ENCODE results near the gene SFXN3.

The SFXN3 gene, protein sequence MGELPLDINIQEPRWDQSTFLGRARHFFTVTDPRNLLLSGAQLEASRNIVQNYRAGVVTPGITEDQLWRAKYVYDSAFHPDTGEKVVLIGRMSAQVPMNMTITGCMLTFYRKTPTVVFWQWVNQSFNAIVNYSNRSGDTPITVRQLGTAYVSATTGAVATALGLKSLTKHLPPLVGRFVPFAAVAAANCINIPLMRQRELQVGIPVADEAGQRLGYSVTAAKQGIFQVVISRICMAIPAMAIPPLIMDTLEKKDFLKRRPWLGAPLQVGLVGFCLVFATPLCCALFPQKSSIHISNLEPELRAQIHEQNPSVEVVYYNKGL

DNA sequence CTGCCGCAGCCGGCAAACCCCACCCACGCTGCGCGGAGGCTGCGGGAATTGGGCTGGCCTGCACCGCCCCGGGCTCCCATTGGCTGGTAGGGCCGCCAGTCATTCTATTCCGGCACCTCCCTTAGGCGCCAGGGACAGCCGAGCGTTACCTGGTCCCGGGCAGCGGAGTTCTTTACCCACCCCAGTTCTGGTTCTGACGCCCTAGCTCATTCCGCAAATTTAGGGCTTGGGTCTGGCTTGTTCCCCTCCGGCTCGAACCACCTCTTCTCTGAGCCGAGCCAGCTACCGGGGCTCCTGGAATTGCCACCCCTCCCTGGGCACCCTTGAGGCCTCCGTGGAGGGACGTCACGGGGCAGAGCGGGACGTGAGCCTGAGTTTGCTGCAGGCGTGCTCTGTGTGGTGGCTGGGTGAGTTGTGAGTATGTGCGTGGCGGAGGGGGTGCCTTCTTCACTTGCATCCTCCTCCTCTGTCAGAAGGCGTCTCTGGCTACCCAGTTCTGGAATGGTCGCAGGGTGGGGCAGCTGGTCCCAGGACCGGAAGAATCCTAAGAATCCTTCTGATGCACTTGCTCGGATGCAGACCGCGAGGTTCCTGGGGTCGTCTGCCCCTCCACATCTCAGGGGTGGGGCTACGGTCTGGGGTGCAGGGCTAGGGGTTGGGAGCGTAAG, at the start of gene SFXN3, which contains the start of gene PDZD7:
Gene SFXN3, plus strand, starts transcription at position 107 of the 668 bp plus-strand sequence. CDS start 3,461 bp downstream, outside the sequence.
Gene PDZD7, minus strand, starts transcription at position 2 of the 668 bp plus-strand sequence. CDS start 910 bp downstream, outside the sequence.
- peak; percentile 96 for DNase-seq

DNA sequence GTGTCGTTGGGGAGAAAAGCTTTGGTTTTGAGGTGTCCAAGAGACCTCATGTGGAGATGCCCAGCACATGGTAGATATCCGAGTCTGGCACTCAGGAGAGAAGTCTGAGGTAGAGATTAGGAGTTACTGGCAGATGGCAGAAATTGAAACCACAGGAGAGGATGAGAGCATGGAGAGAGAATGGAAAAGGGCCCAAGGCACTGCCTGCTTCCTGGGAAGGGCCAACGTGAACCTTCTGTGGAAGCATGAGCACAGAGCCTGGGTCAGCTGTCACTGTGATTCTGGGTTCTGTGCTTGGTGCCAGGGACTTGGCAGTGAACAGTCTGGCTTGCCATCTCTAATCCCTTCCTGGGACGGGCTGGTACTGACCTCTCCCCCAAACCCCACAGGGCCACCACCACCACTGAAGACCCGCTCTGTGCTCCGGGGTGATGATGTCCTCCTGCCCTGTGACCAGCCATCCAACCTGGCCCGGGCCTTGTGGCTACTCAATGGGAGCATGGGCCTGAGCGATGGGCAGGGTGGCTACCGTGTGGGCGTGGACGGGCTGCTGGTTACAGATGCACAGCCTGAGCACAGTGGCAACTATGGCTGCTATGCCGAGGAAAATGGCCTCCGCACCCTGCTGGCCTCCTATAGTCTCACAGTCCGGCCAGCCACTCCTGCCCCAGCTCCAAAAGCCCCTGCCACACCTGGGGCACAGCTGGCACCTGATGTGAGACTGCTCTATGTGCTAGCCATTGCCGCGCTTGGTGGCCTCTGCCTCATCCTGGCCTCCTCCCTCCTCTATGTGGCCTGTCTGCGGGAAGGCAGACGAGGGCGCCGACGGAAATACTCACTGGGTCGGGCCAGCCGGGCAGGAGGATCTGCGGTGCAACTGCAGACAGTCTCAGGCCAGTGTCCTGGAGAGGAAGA, 47.9 kb upstream of the SFXN3 start:
- DNase-seq = no peak

DNA sequence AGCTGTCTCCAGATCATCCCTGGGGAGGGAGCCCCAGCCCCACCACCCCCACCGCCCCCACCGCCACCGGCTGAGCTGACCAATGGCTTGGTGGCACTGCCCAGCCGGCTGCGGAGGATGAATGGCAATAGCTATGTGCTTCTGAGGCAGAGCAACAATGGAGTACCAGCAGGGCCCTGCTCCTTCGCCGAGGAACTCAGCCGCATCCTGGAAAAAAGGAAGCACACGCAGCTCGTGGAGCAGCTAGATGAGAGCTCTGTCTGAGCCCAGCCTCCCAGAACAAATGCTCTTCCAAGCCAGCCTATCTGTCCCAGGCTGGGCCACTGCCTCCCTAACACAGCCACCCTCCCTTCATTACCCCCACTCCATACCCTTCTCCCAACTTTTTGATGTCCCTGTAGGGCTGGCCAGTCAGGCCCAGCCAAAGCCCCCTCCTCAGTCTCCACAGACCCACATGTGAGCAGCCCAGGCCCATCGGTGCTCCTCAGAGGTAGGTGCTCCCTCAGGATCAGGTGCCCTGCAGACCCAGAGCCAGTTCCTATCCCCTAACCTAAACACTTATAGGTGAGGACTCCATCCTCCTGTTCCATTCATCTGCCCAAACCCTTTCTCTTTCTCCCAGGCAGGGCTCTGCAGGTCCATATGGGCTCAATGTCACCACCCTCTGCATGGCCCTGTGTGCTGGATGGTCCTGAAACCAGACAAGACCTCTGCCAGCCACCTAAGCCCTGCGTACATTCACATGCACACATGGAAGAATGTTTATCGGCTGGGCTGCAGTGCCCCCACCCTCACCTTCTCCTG, 47.0 kb upstream of the SFXN3 start:
- DNase-seq = no peak

DNA sequence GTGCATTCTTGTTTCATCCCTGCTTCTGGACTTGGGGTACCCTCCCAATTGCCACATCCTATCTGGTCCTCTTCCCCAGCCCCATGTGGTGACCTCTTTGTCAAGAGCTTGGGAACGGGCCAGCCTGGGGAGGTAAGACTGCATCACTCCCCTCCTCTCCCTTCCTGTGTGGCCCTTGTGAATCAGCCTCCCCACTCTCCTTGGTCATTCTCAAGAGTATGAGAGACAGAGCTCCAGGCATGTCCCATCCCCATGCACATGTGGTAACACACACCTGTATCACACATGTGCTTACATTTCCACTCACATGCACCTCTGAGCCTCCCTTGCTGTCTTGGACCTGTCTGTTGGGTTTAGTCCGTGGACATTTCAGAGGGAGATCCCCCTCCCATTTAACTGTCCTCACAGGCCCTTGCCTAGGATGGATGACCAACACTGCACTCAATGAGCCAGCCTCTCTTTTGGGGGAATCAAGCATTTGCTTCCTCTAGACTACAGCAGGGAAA, 46.3 kb upstream of the SFXN3 start:
- no peak for DNase-seq

DNA sequence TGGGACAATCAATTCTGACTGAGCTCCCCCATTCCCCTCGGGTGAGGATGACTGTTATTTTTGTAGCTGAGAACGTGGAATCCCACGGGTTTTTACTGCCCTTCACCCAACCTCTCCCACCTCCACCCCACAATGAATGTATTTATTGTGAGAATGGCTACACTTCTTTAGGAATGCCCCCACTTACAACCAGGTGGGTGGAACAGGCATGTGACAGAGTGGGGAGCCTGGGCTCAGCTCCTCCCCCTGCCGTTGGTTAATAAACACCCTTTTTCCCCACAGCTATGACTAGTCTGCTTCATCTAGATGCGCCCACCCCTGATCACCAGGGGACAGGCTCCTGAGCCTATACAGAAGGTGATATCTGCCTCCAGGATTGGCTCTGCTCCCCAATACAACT, 45.7 kb upstream of the SFXN3 start:
- DNase-seq = no peak

DNA sequence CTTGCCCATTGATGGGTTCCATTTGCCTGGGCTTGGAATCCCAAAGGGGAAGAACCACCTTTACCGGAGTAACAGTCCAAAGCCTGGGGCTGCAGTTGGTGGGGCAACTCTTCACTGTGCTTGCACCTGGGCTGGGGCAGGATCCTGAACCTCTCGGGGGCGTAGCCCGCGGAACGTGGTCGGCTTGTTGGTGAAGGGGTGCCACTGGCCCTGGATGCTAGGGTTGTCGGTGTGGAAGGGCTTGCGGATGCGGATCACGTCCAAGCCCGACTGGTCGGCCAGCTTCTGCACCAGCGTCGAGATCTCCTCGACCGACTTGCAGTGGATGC, 44.4 kb upstream of the SFXN3 start:
- DNase-seq = no peak

DNA sequence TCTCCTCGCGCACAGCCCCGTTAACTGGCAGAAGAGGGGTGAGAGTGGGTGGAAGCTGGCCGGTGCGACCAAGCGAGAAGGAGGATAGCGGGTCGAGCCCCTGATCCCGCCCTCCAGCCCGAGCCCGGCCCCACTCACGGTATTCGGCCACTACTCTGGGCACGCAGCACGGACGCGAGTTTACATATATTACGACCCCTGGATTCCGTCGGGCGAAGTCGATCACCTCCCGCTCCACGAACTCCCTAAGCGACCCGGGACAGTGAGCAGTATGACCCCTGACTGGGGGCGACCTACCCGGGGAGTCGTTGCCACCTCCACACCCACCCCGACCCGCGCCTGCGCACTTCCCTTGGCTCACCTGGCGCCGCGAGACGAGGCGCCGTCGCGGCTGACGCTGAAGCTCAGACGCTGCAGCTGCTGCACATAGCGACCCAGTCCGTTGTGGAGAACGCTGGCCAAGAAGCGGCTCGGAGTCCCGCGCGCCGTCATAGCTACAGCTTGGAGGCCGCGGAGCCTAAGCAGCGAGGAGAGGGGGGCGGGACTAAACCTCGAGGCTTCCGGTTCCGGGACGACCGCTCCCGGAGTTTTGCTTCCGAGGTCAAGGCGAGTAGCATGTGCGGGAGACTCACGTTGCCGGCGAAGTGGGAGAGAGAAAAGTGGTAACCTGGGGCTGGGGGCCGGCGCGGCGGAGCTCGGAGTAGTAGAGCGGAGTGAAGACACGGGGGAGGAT, 43.9 kb upstream of the SFXN3 start, which contains the start of the genes MRPL43 and TWNK:
Gene MRPL43, minus strand, starts transcription at position 546 of the 733 bp plus-strand sequence. Its CDS starts 54 bp downstream, at position 492.
Gene TWNK, plus strand, starts transcription at position 592 of the 733 bp plus-strand sequence. CDS start 668 bp downstream, outside the sequence.
- peak; percentile 84 for DNase-seq

DNA sequence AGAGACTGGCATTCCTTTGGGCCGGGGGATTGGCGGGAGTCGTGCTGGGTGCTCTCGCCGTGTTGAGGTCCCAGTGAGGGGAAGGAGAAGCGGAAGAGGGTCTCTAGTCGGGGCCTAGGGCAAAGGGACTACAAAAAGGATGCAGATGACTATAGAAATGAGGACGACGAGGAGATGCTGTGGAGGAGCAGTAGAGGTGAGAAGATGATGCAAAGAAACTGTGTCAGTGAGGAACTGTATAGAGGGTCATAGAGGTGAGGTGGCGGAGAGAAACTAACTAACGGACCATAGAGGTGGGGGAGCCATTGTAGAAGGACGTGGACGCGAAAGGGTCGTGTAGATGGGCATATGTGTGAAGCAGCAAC, 43.4 kb upstream of the SFXN3 start:
- DNase-seq = no peak

DNA sequence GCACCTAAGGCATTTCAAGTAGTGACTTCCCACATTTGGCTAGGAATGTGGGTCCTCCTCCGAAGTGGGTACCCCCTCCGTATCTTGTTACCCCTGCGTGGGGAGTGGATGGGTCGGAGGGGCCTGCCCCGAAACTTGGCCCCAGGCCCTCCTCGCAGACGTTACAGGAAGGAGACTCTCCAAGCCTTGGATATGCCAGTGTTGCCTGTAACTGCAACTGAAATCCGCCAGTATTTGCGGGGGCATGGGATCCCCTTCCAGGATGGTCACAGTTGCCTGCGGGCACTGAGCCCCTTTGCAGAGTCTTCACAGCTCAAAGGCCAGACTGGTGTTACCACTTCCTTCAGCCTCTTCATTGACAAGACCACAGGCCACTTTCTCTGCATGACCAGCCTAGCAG, 42.9 kb upstream of the SFXN3 start:
- DNase-seq = no peak

DNA sequence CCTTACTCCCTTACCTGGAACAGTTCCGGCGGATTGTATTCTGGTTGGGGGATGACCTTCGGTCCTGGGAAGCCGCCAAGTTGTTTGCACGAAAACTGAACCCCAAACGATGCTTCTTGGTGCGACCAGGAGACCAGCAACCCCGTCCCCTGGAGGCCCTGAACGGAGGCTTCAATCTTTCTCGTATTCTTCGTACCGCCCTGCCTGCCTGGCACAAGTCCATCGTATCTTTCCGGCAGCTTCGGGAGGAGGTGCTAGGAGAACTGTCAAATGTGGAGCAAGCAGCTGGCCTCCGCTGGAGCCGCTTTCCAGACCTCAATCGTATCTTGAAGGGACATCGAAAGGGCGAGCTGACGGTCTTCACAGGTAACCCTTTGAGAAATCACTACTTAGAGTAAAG, 41.9 kb upstream of the SFXN3 start:
- DNase-seq = no peak

DNA sequence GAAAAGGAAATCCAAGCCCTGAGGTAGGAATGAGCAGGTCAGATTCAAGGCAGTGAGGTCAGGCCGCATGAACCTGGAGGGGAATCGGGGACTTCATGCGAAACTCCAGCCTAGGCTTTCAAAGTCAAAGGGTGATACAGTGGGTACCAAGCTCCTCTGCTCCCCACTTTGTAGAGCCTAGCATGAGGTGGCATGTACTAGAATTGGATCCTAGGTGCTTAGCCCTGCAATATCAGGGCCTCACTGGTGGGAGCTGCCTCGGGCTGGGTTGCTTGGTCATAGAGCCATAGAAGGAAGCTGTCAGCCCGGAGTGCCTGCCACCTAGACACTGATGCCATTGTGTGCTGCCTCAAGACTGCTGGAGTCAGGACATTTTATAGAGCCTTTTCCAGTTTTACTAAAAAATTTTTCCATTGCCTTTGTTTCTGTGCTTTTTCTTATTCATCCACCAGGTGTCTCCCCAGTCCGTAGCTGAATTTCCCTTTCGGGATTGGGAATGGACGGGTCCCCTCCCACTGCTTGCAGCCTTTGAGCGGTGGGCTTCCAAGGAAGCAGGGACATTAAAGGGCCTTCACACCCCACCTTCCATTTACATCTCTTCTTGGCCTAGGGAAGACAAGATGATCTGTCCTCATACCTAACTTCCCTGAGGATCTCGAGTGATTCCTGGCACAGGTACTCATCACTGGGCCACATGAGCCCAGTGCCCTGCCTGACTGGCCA, 36.9 kb upstream of the SFXN3 start:
- DNase-seq = no peak

DNA sequence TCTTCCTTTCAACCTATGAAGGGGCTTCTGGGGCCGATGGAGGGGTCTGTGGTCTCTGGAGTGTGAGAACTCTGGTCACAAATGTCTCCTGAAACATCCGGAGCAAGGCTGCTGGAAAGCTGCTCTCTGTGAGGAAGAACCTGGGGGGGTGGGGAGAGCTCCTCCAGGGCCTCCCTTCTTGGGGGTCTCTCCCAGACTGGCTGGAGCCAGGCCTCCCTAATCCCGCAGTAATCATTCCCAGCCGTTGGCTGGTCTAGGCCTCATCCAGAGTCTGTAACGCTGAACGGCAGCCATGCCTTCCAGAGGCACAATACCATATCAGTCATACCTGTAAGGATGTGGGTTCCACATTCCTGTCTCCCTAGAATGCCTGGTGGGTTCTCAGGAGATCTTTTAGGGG, 35.9 kb upstream of the SFXN3 start:
- no peak for DNase-seq

DNA sequence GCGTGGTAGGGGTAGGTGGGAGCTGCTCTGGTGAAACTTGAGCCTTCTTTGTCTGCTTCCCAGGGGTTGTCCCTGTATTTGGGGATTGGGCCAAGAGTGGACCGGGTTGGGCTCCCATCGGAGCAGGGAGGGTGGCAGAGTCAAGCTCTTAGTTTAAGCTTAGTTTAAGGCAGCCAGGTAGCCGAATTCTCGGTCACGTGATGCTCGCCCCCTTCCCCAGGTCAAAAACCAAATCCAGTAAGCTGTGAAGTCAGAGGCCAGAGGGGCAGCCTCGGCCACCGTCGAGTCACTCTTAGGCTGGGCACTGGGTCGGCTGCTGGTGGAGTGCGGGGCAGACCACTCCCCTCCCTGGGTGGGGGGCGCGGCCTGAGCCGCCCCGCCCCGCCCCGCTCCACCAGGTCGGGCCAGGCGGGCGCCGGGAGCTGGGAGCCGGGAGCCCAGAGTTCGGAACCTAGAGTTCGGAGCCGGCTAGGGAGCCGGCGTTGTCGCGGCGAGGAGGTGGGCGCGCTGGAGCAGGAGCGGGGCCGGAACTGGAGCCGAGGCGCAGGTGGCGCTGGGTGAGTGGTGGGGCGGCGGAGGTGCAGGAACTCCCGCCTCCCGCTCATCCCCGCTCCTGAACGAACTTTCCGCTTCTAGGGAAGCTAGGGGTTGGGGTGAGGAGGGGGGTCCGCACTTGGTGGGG, 34.2 kb upstream of the SFXN3 start:
- no peak for DNase-seq

DNA sequence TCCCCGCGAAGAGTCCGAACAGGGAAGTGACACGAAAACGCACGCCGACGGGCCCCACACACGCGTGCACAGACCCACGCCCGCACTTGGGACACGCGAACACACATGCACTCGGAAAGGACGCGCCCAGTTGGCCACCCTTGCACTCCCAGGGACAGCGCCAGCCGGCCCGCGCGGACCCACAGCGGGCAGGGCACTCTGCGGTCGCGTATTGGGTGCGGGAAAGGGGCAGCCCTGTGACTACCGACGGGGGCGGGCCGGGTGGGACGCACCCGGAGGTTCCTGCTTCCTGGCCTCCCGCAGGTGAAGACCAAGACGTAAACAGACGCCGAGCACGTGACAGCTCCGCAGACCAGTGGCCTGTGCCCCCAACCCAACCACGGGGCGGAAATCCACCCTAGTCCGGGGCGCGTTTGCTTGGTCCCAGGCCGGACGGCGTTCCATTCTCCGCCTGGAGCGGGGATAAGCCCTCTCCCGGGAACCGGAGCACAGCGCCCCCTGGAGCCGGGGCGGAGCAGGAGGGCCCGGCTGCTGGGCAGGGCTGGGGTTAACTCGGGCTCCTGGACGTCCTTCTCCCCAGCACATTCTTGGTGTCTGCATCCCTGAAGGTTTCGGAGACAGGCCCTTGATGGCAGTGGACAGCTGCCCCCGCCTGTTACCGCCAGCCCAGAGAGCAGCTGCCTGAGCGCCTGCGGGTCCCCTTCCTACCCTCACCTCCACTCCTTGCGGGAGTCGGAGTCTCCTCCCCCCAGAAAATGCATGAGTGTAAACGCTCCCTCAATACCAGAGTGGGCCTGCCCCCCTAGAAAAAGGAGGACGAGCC, 33.5 kb upstream of the SFXN3 start:
- peak; percentile 55 for DNase-seq

DNA sequence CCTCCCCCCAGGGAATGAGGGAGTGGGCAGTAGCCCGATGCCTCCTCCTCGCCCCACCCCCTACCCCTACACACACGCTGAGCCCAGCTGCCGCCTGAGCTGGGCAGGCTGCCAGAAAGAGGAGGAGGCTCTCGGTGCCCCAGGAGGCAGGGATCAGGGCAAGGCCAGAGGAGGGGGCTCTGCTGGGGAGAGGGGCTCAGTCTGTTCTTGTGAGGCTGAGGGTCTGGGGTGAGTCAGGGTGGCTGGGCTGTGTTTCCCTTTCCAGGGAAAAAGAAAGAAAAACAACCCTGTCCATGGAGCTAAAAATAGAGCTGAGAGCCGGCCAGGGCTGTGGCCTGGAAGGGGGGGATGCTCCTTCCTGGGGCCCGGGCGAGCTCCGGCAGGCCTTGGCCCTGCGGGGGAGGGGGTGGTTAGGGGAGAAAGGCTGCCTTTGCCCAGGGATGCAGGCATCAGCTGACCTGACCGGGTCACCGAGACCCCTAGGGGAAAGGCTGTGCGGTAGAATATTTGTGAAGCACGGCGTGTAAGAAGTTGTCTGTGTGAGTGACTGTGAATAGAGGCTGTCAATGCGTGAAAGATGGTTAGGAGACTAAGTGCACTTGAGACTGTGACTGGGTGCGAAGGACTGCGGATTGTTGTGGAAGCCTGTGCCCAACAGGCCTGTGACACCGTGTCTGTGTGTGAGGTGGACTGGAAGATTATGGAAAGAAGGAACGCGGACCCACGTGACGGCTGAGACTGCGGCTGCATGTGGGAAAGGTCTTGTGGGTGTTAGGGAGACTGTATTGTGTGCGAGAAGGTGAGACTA, 32.6 kb upstream of the SFXN3 start:
- peak; percentile 43 for DNase-seq

DNA sequence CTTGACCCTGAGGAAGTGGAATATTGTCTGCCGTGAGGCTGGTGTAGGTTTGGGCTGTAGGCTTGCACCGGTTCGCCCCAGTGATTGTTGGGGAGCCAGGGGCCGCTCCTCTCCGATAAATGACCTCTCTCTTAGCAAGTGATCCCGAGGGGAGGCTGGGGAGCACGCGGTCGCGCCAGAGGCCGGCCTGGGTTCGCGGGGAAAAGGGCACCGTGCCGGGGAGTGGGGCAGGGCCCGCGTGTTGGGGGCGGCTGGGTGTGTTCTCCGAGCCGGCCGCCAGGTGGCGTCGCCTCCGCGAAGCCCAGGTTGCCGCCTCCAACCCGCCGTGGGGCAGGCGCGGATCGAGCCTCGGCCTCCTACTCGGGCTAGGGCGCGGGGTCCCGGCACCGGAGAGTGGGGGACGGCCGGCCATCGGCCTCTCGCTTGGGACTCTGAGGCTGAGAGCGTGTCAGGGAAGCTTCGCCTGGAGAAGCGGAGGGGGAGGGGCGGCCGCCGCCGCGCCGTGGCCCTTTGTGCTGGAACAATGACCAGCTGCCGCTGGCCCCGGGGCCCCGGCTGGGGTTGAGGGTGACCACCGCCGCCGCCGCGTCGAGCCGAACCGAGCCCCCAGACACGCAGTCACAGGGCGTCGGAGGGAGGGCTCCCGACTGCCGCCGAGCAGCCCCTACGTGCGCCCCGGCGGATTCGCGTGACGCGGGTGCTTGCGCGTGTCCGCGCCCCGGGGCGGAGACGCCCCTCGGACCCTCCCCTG, 31.9 kb upstream of the SFXN3 start:
- DNase-seq = peak; percentile 72

DNA sequence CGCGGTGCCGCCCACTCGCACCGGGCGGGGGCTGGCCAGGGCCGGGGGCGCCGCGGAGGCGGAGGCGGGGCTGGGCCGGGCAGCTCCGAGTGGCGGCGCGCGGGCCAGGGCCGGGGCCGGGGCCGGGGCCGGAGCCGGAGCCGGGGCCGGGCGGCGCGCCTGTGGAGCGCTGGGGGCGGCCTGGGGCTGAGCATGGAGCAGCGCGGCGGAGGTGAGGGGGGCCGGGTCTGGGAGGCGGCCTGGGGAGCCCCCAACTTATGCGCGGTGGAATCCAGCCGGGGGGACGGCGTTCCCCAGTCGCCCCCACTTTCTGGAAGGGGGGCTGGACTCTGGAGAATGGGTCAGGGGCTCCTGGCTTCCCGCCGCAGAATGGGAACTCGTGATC, 31.3 kb upstream of the SFXN3 start, which contains the start of gene LZTS2:
Gene LZTS2, plus strand, starts transcription at position 67 of the 385 bp plus-strand sequence. CDS start 2,731 bp downstream, outside the sequence.
- DNase-seq = no peak

Measured in activated T-cell treated with anti-CD3 and anti-CD28 coated beads for 4 hours (primary cell).